Neural cell (in vitro differentiated cells): ENCODE data around the gene ZFP14.

Experiments
- EP300 ChIP-seq: fragments of 450-650 bp; conservative IDR thresholded peaks from 2 replicates; pipeline ENCODE4 v1.6.1; 2014; ENCODE audit warnings: antibody characterized with exemption, mild to moderate bottlenecking, moderate library complexity; ENCODE audit not compliant: poor library complexity, severe bottlenecking
- EZH2 ChIP-seq: fragments of 200-600, 300-800 bp; shearing (Covaris generic), sonication (generic); IDR thresholded peaks from 2 replicates; pipeline ENCODE4 v1.6.1; 2014; ENCODE audit warnings: antibody characterized with exemption, low read length, borderline replicate concordance, mild to moderate bottlenecking; ENCODE audit not compliant: insufficient read depth, poor library complexity, severe bottlenecking
- MXI1 ChIP-seq: fragments of 450-650 bp; conservative IDR thresholded peaks from 2 replicates; pipeline ENCODE4 v1.6.1; 2014; ENCODE audit warnings: antibody characterized with exemption, mild to moderate bottlenecking; ENCODE audit not compliant: poor library complexity, severe bottlenecking
- POLR2AphosphoS5 ChIP-seq: IDR thresholded peaks from 2 replicates; pipeline ENCODE4 v1.6.1; 2012
- RAD21 ChIP-seq: fragments of 450-650 bp; conservative IDR thresholded peaks from 2 replicates; pipeline ENCODE4 v1.6.1; 2014; ENCODE audit warnings: antibody characterized with exemption, mild to moderate bottlenecking, moderate library complexity
- REST ChIP-seq: IDR thresholded peaks from 2 replicates; pipeline ENCODE4 v1.6.1; 2012; ENCODE audit warnings: borderline replicate concordance
- TF ChIP-seq, protein P1 (sequence below): fragments of 450-650 bp; IDR thresholded peaks from 2 replicates; pipeline ENCODE4 v1.5.1; 2014; ENCODE audit warnings: antibody characterized with exemption, mild to moderate bottlenecking, moderate library complexity; ENCODE audit not compliant: poor library complexity, severe bottlenecking

DNA sequence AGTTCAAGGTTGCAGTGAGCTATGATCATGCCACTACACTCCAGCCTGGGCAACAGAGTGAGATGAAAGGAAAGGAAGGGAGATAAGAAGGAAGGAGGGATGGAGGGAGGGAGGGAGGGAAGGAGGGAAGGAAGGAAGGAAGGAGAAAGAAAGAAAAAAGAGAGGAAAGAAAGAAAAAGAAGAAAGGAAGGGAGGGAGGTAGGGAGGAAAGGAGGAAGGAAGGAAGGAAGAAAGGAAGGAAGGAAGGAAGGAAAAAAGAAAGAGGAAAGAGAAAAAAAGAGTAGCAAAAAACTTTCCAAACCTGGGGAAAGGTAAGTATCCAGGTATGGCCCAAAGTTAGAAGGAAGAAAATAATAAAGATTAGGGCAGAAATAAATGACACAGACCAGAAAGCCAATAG, 7.1 kb downstream of the ZFP14 start:
- TF ChIP-seq, protein P1, sequence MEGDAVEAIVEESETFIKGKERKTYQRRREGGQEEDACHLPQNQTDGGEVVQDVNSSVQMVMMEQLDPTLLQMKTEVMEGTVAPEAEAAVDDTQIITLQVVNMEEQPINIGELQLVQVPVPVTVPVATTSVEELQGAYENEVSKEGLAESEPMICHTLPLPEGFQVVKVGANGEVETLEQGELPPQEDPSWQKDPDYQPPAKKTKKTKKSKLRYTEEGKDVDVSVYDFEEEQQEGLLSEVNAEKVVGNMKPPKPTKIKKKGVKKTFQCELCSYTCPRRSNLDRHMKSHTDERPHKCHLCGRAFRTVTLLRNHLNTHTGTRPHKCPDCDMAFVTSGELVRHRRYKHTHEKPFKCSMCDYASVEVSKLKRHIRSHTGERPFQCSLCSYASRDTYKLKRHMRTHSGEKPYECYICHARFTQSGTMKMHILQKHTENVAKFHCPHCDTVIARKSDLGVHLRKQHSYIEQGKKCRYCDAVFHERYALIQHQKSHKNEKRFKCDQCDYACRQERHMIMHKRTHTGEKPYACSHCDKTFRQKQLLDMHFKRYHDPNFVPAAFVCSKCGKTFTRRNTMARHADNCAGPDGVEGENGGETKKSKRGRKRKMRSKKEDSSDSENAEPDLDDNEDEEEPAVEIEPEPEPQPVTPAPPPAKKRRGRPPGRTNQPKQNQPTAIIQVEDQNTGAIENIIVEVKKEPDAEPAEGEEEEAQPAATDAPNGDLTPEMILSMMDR: no peak
- TF ChIP-seq POLR2AphosphoS5: no peak
- no peak for TF ChIP-seq REST
- no peak for TF ChIP-seq EP300
- no peak for TF ChIP-seq MXI1
- no peak for TF ChIP-seq RAD21
- no peak for TF ChIP-seq EZH2
